Activated CD8-positive, alpha-beta memory T cell treated with anti-CD3 and anti-CD28 coated beads for 36 hours (primary cell): ENCODE results near the gene COL11A2. TPM values are rescaled to one million over a fixed set of nuclear protein-coding genes. Genes with fewer than 3 reads are reported as not detected.

Experiments used
- CTCF ChIA-PET: fragments of 350-600 bp; sonication (Branson Sonifier 250); formaldehyde crosslinking; loops from one replicate; lab custom pipeline; 2021; ENCODE audit warnings: antibody characterized with exemption; lab: Charles Lee
- POLR2A ChIA-PET: fragments of 350-600 bp; sonication (Branson Sonifier 250); formaldehyde crosslinking; loops from one replicate; lab custom pipeline; 2021; ENCODE audit warnings: antibody characterized with exemption; lab: Charles Lee
- total RNA-seq, 2 experiments: library from RNA; stranded (reverse); gene quantifications; one replicate each; pipeline ENCODE4 v1.2.3, GENCODE V29; 2021

The COL11A2 gene
- total RNA-seq, 2 experiments from 2014 or later: 1.1 TPM

DNA sequence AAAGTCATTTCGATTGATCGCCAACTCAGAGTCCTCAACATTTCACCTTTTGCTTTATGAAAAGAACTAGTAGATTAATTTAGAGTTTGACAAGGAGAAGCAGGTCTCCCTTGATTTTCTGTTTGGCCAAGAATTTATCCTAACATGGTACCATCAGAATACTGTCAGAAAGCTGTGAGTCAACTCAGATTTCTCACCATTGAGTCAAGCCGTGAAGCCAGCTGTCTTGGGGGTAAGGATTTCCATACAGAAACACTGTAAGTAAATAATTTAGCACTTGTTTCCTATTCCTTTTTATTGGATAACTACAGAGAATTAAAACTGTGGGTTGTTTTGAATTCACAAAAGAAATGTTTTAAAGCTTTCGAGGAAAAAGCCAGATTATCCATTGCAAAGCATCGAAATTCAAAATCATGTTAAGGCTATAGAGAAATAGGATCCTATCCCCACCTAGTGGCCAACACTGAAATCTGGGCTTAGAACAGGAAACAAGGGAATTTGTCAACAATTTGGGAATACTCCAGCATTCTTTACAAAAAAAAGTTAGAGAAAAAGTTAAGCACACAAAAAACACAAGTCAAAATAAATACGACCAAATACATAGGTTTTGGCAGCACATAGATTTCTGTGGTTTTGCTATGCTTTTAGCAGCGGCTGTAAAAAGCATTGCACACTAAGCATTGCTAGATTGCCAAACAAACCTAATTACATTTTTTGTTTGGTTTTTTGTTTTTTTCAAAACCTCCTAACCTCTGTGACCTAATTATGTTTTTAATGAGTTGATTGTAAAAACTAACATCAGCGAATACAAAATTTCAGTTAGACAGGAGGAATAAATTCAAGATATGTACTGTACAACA is 44.2 kb downstream of the COL11A2 start:
- POLR2A ChIA-PET: no interaction called here
- CTCF ChIA-PET: interaction anchor here (0.5 to 1.1 kb wide), 5 partner anchors 10 to 100 kb away, joined by 3 to 4 read pairs (median 3); no protein-coding TSS in a partner anchor

DNA sequence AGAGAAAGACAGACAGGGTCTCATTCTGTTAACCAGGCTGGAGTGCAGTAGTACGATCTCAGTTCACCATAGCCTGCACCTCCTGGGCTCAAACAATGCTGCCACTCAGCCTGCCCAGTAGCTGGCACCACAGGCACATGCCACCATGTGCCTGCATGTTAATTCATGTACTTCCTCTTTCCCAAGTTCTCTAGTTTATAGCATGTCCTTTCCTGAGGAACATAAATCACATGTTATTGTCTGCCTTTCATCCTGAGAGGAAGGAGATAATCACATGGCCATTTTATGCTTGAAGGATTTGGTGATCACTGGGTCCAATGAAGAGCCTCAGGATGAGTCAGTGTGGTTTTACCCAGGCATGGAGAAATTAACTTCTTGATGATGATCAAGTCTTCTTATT is 47.9 kb downstream of the COL11A2 start:
- POLR2A ChIA-PET: no interaction called here
- CTCF ChIA-PET: interaction anchor here (1.3 kb wide), 1 partner anchor 136 kb away, joined by 3 read pairs; no protein-coding TSS in a partner anchor

DNA sequence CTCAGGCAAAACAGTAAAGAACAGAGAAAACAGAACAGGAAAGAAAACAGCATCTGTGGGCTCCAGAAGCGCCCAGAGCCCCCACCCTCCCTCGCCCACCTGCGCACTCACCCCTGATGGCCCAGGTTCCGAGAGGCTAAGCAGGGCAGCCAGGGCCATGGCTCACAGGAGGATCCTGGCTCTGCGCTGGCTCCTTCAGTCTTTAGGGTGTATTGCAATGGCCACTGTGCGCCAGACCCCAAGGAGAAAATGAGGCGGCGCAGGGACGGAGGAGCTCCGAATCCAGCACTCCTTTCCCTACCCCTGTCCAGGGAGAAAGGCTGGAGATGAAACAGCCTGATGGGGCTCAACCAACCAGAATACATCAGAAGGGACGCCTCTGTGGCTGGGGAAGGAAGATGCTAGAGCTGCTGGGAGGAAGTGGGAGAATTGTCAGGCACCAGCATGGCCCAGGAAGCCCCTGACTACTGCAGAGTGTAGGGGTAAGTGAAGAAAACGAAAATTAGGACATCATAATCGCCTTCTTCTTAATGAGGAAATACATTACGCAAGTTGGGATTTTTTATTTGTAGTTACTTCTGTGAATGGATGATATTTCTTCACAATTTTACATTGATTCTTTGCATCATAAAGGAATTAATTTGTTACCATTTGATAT is 49.0 kb downstream of the COL11A2 start:
- CTCF ChIA-PET: interaction anchor here (1.3 kb wide), 1 partner anchor 135 kb away, joined by 3 read pairs; no protein-coding TSS in a partner anchor
- POLR2A ChIA-PET: no interaction called here

DNA sequence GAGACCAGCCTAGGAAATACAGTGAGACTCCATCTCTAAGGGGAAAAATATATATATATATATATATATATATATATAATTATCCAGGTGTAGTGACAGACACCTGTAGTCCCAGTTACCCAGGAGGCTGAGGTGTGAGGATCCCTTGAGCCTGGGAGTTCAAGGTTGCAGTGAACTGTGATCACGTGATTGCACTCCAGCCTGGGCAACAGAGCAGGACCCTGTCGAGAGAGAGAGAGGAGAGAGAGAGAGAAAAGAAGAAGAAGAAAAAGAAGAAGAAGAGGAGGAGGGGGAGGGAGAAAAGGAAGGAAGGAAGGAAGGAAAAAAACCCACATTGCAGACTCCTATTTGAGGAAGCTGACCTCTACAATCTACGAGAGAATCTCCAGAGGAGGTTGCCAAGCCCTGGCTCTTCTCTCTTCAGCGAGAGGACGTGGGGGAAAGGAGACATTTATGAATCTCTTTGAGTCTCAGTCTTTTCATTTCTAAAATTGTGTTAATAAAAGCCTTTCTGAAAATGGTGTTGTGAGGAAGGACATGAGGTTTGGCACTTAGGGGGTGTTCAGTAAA is 49.7 kb downstream of the COL11A2 start:
- CTCF ChIA-PET: no interaction called here
- POLR2A ChIA-PET: no interaction called here

DNA sequence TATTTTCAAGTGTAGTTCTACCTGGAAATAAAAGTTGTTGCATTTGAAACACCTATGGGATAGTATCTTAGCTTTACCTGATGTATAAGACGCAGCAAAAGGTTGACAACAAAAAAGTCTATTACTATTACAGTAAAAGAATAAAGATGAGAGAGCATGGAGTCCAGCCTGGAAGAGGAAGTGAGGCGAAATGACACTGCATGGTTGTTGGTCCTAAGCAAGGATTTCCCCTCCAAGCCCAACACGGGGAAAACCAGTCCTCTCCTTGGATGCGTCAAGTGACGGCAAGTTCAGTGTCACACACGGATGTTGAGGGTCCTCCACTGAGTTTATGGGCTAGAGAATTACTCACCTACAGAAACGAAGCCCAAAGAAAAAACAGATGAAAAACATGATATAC is 51.7 kb downstream of the COL11A2 start:
- CTCF ChIA-PET: no interaction called here
- POLR2A ChIA-PET: no interaction called here

DNA sequence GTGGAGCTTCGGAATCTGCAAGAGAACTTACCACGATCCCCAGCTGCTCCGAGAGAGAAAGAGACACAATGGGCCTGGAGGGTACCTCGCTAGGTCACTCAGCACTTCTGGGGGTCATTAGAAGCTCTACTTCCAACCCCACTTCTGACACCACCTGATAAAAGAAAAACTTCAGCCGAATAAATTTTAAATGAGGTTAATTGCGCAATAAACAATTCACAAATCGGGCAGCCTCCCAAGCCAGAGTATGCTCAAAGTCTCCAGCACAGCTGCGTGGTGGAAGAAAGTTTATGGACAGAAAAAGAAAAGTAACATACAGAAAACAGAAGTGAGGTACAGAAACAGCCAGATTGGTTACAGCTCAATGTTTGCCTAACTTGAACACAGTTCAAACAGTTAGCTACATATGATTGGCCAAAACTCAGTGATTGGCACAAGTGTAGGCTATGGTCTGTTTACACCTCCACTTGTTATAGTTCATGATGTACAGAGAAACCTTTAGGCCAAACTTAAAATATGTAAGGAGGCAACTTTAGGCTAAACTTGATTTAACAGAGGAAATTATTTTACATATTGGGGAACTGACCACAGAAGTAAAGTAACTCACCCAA is 52.6 kb downstream of the COL11A2 start:
- CTCF ChIA-PET: no interaction called here
- POLR2A ChIA-PET: no interaction called here

DNA sequence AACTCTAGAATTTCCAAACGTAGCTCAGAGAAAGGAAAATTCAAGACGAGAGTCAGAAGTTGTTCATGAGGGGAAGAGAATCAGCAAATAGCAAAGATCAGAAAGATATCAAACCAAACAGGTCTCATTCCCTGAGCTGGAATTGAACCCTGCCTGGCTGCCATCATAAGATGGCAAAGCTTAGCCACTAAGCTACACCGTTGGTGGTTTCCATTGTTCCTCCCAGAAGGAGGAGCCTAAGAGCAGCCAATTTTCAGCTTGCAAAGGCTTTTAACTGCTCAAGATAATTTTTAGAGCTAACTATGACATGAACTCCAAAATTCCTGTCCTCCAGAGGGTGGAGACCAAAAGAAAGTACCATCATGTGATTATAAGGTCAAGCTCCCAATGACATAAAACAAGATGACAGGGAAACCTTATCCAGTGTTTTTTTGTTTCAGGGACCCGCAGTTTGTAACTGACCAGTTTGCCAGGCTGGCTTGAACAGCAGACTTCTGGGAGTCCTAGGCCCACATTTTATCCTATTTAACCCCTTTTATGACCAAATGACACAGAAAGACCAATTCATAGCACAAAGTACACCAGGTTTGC is 55.9 kb downstream of the COL11A2 start:
- POLR2A ChIA-PET: interaction anchor here (0.6 kb wide), 1 partner anchor 328 kb away, joined by 3 read pairs; no protein-coding TSS in a partner anchor
- CTCF ChIA-PET: interaction anchor here (0.9 kb wide), 1 partner anchor 11 kb away, joined by 3 read pairs; no protein-coding TSS in a partner anchor

DNA sequence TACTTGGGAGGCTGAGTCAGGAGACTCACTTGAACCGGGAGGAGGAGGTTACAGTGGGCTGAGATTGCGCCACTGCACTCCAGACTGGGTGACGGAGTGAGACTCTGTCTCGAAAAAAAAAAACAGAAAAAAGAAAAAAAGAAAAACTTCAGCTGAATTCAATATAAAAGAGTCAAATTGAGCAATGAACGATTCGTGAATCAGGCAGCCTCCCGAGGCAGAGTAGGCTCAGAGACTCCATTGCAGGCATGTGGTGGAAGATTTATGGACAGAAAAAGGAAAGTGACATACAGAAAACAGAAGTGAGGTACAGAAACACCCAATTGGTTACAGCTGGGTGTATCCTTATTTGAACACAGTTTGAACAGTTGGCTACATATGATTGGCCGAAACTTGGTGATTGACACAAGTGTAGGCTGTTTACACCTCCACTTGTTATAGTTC is 60.2 kb downstream of the COL11A2 start:
- ChIA-PET POLR2A (no interaction called here), CTCF (no interaction called here)

DNA sequence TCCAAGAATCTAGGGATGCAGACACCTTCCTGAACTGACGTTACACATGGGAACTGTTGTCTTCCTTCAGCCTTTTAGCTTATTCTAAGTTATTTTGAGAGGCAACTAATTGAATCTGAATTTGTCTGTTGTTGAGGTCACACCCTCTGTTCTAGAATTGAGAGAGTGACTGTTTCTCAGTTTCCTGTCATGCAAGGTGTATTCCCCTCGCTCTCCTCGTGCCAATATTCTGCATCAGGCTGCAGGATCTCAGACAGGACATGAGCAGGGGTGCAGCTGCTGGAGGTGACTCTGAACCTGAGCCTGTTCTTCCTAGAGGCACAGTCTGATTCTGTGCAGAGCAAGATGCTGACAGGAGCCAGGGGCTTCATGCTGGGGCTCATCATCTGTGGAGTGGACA is 63.9 kb downstream of the COL11A2 start:
- ChIA-PET POLR2A (no interaction called here), CTCF (interaction anchor here (1.0 kb wide), 1 partner anchor 18 kb away, joined by 3 read pairs; no protein-coding TSS in a partner anchor)

DNA sequence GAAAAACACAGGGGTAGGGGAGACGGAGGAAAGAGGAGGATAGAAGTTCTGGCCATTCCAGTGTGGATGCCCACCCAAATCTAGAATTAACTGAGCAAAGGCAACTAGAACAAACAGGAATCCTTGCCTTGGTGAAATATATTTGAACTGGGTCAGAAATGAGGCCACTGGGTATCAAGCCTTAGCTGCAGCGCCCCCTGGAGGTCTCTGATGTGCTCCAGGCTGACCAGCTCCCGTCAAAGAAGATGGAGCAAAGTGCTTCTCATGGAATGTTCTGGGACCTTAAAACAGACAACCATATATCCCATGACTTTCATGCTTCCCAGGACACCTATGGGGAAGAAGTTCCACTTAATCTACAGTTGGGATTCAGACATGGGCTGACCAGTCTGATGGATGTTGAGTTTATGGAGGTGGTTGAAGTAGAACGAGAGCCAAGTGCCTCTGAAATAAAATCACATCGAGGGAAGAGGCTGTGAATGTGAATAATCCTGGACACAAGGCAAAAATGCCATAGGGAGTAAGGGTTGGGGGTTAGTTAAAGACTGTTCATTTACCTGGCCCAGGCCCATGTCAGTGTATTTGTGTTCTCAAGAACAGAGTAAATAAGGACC is 66.1 kb downstream of the COL11A2 start:
- CTCF ChIA-PET: interaction anchor here (0.7 kb wide), 1 partner anchor 101 kb away, joined by 3 read pairs; no protein-coding TSS in a partner anchor

DNA sequence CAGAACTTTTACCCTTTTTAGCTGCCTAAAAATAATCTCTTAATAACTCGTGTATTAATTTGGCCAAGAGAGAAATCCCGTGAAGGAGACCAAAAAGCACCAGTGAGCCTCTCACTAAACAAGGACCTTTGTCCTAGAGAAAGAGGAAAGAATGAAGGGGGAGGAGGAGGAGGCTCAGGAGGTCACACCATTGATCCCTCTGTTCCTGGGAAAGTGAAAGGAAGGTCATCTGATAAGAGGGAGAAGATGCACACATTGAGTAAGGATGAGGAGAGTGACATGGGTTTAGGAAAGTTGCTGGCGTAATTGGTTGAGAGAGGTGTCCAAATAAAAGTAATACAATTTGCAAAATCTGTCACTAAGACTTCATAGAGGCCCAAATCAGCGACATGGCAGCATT is 67.3 kb downstream of the COL11A2 start:
- ChIA-PET CTCF (interaction anchor here (0.9 to 1.2 kb wide), 5 partner anchors 11 to 122 kb away, joined by 3 to 5 read pairs (median 3); no protein-coding TSS in a partner anchor), POLR2A (interaction anchor here (0.5 kb wide), 1 partner anchor 28 kb away, joined by 5 read pairs; no protein-coding TSS in a partner anchor)

More for the DNA sequence above, 66.1 kb downstream of the COL11A2 start:
- POLR2A ChIA-PET: no interaction called here

DNA sequence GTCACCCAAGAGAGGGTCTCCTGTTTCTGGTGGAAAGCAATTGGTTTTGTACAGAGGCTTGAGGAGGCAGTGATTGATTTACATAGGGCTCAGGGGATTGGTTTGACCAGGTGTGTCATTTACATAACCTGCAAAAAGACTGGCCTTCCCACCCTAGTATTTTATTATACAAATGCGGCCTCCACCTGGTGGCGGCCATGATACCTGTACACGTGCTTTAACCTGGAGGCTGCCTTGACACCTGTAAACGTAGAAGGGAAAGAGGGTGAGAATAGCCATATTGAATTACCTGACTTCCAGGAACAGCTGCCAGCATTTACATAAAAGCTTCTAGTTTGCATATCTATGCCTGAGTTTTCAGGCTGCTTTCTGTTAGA is 67.8 kb downstream of the COL11A2 start:
- POLR2A ChIA-PET: no interaction called here
- CTCF ChIA-PET: interaction anchor here (0.9 to 1.2 kb wide), 4 partner anchors 10 to 122 kb away, joined by 3 to 5 read pairs (median 3); no protein-coding TSS in a partner anchor

DNA sequence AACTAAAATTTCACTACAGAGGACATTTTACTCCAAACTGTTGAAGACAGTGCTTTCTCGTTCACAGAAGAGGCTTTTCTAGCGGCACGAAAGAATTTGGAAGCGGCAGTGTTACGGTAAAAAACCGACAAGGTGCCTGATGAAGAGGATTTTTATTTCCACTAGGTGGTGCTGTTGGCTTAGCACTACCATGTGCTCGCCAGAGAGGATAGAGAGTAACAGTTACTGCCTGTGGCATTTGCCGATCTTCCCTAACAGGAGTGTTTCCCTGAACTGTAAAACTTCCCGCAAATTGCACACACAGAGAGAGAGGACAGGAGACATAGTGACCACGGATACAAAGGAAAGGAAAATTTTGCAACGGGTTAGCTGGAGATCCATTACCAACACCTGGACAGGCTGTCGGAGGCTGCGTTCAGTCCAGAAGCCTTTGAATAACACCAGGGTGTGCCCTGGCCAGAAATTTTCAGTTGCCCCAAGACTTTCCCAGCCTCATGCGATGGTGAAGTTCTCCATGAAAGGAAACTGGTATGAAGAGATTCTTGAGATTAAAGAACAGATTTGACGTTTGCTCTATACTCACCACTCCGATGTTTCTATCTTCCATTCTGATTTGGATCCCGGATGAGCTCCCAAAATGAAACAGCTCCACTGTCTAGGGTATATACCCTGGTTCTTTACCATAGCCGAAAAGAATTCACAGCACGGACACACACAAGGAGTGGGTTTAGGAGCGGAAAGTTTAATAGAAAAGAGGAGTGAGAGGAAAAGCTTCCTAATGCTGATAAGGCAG is 68.3 kb downstream of the COL11A2 start:
- POLR2A ChIA-PET: no interaction called here
- CTCF ChIA-PET: interaction anchor here (0.9 to 1.2 kb wide), 4 partner anchors 10 to 123 kb away, joined by 3 to 5 read pairs (median 3); no protein-coding TSS in a partner anchor

DNA sequence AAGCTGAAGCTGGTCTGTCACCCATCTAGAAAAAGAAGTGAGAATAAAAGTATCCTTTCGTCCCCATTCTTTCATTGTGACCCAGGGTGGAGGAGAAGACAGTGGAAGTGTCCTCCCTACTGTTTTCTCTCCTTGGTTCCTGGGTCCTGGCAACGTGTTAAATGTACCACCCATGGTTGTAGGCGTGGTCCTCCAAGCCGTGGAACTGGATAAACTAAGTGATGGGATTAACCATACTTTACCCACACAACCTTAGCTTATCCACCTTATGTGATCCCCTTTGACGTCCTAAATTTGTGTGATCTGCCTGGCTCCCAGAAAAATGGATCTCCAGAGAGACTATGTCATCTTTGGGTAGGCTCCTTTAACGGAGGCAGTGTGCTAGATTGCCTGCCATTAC is 69.1 kb downstream of the COL11A2 start:
- CTCF ChIA-PET: interaction anchor here (0.6 kb wide), 1 partner anchor 124 kb away, joined by 5 read pairs; no protein-coding TSS in a partner anchor
- POLR2A ChIA-PET: no interaction called here

DNA sequence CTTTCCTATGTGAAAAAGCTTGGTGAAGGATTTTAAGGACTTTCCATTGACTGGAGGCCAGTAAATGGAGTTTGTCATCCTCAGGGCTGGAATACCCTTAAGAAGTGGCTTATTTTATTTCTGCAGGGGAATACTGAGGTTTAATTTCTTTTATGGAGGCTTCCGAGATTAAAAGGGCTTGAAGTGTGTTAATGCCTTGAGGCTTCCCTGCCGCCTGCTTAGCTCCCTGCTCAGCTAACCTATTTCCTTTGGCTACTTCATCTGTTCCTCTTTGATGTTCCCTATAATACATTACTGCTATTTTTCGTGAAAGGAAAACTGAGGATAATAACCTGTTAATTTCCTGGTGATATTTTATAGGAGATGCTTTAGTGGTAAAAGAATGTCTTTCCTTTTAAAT is 72.3 kb downstream of the COL11A2 start:
- ChIA-PET POLR2A (no interaction called here), CTCF (interaction anchor here (1.6 to 1.9 kb wide), 2 partner anchors 52 to 128 kb away, joined by 4 to 7 read pairs; no protein-coding TSS in a partner anchor)

DNA sequence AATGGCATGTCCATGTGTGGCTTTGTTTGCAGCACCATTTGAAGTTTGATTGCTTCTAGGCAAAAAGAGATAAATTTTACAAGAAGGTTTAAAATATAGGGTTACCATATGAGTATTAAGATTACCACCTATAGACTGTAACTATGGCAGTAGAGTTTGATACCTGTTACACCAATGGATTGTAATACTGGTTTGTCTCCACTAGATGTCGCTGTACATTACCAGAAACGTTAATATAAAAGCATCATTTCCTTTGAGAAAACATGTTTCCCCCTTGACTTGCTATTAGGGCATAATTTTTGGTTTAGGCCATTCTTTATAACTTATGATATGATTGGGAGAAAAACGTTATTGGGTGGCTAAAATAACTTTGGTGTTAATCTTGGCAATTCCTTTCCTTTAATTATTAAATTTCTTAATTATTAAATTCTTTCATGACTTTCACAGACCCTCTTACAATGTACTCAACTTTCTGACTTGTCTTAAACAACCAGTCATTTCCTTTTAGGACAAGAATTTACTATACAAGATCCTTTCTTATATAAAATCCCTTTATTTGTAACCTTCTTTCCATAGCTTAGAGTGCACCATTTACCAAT is 73.6 kb downstream of the COL11A2 start:
- POLR2A ChIA-PET: no interaction called here
- CTCF ChIA-PET: interaction anchor here (0.6 to 0.7 kb wide), 2 partner anchors 87 to 313 kb away, joined by 3 read pairs; no protein-coding TSS in a partner anchor

DNA sequence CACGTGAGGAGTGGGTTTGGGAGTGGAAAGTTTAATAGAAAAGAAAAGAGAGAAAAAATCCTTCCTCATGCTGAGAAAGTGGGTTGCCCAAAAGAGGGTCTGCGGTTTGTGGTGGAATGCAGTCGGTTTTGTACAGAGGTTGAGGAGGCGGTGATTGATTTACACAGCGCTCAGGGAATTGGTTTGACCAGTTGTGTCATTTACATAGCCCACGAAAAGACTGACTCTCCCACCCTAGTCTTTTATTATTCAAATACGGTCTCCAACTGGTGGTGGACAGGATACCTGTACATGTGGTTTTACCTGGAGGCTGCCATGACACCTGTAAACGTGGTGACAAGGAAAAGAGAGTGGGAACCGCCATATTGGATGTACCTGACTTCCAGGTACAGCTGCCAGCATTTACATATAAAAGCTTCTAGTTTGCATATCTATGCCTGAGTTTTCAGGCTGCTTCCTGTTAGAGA is 74.4 kb downstream of the COL11A2 start:
- ChIA-PET POLR2A (no interaction called here), CTCF (interaction anchor here (0.6 to 1.1 kb wide), 3 partner anchors 88 to 314 kb away, joined by 3 to 6 read pairs (median 3); no protein-coding TSS in a partner anchor)
